HL-60 (cell line): ENCODE measurements around the gene ZDHHC9.

Experiments used
- DNase-seq, 2 experiments: peaks; one replicate each; pipeline ENCODE4 v3.0.0-alpha.2; 2010 to 2020; ENCODE audit warnings: low read depth in 1 of 2, low spot score in 1 of 2
- H3K27ac ChIP-seq: fragments of 250-450 bp; sonication (Bioruptor Pico); replicated peaks from 2 replicates; pipeline ENCODE4 v1.5.1; 2020; ENCODE audit warnings: mild to moderate bottlenecking, moderate library complexity
- H3K27me3 ChIP-seq: fragments of 250-450 bp; sonication (Bioruptor Pico); 2 replicates; pipeline ENCODE4 v1.5.1; 2021; ENCODE audit warnings: mild to moderate bottlenecking, moderate library complexity; ENCODE audit not compliant: insufficient read depth, poor library complexity, severe bottlenecking
- H3K4me3 ChIP-seq: replicated peaks from 2 replicates; pipeline ENCODE4 v1.5.1; 2011; ENCODE audit warnings: mild to moderate bottlenecking, control low read depth, low read length; ENCODE audit not compliant: insufficient read depth
- GABPA ChIP-seq: IDR thresholded peaks from 2 replicates; pipeline ENCODE4 v1.6.1; 2012; ENCODE audit warnings: low read depth
- POLR2AphosphoS5 ChIP-seq: IDR thresholded peaks from 2 replicates; pipeline ENCODE4 v1.6.1; 2012; ENCODE audit warnings: low read depth
- SPI1 ChIP-seq: IDR thresholded peaks from 2 replicates; pipeline ENCODE4 v1.6.1; 2012; ENCODE audit warnings: low read depth, mild to moderate bottlenecking, borderline replicate concordance
- long read RNA-seq: library from polyadenylated mRNA; unstranded; transcript quantifications from one replicate; pipeline ENCODE4 v2.0.0, GENCODE V29; 2020
- TF ChIP-seq, protein P1 (sequence below): IDR thresholded peaks from one replicate; pipeline ENCODE4 v1.5.1; 2011; ENCODE audit warnings: low read length, control low read depth, inconsistent platforms; ENCODE audit not compliant: insufficient read depth
- TF ChIP-seq, protein P2 (sequence below): IDR thresholded peaks from 2 replicates; pipeline ENCODE4 v1.6.1; 2012; ENCODE audit warnings: low read depth; ENCODE audit not compliant: insufficient replicate concordance

The ZDHHC9 gene
- long read RNA-seq, full-length matches to known transcripts = 103 of 124 reads
- long read RNA-seq, partial matches to known transcripts = 2 of 124 reads
- long read RNA-seq, other reads (novel, unspliced or antisense) = 19 of 124 reads

DNA sequence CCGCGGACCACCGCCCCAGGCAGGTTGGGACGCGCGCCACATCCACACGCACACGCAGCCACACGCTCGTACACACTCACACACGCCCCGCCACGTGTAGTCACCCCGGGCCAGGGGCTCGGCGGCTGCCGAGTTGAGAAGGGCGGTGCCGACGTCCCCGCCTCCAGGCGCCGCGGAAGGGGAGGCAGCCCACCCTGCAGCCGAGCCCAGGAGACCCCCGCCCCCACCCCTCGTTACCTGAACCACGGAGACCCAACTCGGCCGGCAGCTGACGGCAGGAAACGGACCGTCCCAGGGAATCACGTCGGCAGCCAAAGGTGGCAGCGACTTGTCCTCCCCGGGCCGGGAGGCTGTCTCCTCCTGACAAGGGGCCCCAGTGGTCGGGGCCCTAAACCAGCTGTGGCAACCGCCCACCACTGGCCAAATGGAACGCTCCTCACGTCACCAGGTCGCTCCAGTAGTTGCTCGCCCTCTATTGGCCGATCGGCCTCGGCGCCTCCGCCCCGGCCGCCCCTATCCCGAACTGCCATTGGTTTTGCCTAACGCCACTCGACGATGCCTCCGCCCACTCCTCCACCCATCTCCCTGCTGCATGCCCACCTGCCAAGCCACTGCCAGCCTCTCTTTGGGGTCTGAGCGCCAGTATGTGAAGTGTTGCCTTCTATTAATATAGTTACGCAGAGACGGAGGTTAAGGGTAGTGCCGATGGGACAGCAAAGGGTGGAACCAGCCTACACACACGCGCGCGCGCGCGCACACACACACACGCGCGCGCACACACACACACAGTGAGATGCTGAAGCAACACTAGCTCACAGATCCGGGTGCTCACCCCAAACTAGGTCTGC, at the start of gene ZDHHC9:
TSS of gene ZDHHC9 (minus strand) at position 428 of the 848 bp plus-strand sequence. CDS start 1,941 bp downstream, outside the sequence.
- TF ChIP-seq GABPA (no peak), SPI1 (no peak), POLR2AphosphoS5 (no peak)
- TF ChIP-seq, protein P1, sequence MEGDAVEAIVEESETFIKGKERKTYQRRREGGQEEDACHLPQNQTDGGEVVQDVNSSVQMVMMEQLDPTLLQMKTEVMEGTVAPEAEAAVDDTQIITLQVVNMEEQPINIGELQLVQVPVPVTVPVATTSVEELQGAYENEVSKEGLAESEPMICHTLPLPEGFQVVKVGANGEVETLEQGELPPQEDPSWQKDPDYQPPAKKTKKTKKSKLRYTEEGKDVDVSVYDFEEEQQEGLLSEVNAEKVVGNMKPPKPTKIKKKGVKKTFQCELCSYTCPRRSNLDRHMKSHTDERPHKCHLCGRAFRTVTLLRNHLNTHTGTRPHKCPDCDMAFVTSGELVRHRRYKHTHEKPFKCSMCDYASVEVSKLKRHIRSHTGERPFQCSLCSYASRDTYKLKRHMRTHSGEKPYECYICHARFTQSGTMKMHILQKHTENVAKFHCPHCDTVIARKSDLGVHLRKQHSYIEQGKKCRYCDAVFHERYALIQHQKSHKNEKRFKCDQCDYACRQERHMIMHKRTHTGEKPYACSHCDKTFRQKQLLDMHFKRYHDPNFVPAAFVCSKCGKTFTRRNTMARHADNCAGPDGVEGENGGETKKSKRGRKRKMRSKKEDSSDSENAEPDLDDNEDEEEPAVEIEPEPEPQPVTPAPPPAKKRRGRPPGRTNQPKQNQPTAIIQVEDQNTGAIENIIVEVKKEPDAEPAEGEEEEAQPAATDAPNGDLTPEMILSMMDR = no peak
- TF ChIP-seq, protein P2, sequence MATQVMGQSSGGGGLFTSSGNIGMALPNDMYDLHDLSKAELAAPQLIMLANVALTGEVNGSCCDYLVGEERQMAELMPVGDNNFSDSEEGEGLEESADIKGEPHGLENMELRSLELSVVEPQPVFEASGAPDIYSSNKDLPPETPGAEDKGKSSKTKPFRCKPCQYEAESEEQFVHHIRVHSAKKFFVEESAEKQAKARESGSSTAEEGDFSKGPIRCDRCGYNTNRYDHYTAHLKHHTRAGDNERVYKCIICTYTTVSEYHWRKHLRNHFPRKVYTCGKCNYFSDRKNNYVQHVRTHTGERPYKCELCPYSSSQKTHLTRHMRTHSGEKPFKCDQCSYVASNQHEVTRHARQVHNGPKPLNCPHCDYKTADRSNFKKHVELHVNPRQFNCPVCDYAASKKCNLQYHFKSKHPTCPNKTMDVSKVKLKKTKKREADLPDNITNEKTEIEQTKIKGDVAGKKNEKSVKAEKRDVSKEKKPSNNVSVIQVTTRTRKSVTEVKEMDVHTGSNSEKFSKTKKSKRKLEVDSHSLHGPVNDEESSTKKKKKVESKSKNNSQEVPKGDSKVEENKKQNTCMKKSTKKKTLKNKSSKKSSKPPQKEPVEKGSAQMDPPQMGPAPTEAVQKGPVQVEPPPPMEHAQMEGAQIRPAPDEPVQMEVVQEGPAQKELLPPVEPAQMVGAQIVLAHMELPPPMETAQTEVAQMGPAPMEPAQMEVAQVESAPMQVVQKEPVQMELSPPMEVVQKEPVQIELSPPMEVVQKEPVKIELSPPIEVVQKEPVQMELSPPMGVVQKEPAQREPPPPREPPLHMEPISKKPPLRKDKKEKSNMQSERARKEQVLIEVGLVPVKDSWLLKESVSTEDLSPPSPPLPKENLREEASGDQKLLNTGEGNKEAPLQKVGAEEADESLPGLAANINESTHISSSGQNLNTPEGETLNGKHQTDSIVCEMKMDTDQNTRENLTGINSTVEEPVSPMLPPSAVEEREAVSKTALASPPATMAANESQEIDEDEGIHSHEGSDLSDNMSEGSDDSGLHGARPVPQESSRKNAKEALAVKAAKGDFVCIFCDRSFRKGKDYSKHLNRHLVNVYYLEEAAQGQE = no peak
- peak; percentile 63 to 83 for DNase-seq
- H3K27ac ChIP-seq = peak within 1 kb of the TSS; percentile 68
- H3K4me3 ChIP-seq = peak within 1 kb of the TSS; percentile 88
- H3K27me3 ChIP-seq = no peaks in the 10 kb centered on the region

DNA sequence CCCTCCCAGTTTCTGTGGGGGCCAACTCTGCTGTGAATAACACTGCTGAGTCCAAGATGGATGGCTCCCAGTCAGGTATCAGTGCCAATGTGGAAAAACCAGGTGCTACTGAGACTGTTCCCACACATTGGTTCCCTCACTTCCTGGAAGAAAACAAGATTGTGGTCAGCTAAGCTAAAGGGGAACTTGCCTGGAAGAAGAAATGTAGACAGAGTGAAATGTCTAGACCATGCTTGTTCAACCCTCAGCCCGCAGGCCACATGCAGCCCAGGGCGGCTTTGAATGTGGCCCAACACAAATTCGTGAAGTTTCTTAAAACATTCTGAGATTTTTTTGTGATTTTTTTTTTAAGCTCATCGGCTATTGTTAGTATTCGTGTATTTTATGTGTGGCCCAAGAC, 33.7 kb upstream of the ZDHHC9 start:
- Histone ChIP-seq H3K4me3 (no peak overlapping the region), H3K27ac (no peak overlapping the region), H3K27me3 (no peaks in the 10 kb centered on the region)
- DNase-seq = peak; percentile 15 to 26
- TF ChIP-seq, protein P2 = no peak
- TF ChIP-seq POLR2AphosphoS5 = no peak
- TF ChIP-seq GABPA = no peak
- TF ChIP-seq SPI1 = no peak; the same call in 1 of the 2 replicates
- TF ChIP-seq, protein P1 = no peak

DNA sequence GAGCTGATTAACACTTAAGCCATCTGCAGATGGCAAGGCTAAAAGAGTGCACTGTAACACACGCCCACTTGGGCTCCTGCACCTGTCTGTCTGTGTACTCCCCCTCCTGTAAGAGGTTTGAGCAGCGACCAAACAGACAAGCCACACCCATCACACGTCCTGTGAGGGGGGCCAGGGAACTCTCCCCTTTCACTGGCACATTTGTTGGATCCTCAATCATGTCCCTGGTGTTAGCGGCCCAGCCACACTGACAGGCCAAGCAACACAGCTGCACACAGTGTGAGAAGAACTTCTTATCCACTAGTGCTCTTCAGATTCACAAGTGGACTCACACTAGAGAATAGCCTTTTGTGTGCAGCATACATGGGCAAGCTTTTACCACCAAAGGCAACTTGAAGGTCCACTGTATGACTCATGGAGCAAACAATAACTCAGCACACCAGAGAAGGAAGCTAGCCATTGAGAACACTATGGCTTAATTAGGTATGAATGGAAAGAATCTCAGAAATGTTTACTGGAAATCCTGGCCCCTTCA, 33.2 kb upstream of the ZDHHC9 start:
- TF ChIP-seq, protein P1 = no peak
- TF ChIP-seq POLR2AphosphoS5 = no peak
- no peak for TF ChIP-seq GABPA
- TF ChIP-seq SPI1 = no peak
- TF ChIP-seq, protein P2 = no peak
- no peak for DNase-seq
- H3K27me3 ChIP-seq = no peaks in the 10 kb centered on the region
- H3K27ac ChIP-seq = no peak overlapping the region
- no peak overlapping the region for H3K4me3 ChIP-seq
